NT2/D1 (cell line): ENCODE results near the gene PLPPR1.

ENCODE experiments used
- SUZ12 ChIP-seq: IDR thresholded peaks from 2 replicates; pipeline ENCODE4 v1.6.1; 2011; ENCODE audit not compliant: insufficient read length, insufficient read depth; ENCODE audit errors: extremely low read depth
- YY1 ChIP-seq: IDR thresholded peaks from 2 replicates; pipeline ENCODE4 v1.6.1; 2011; ENCODE audit not compliant: insufficient read length, insufficient read depth
- ZNF274 ChIP-seq: IDR thresholded peaks from 2 replicates; pipeline ENCODE4 v1.6.1; 2011; ENCODE audit warnings: mild to moderate bottlenecking, low read depth, low read length

DNA sequence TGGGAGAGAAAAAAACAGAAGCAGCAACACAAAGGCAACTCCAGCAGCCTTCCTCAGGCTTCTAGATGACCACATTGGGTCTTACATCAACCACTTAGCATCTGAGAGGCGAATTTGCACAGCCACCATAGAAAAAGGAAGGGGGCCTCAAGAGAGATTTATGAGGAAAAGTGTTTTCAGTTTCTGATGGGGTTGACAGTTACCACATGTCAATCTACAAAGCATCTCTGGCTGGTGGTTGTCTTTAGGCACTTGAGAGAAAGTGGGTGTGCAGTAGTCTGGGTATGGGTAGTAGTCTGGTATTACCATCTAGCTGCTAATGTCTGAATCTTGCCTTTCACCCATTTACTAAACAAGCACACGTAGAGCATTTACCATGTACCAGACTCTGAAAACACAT is 218.8 kb downstream of the PLPPR1 start:
- no peak for TF ChIP-seq ZNF274
- no peak for TF ChIP-seq YY1
- no peak for TF ChIP-seq SUZ12
